Smooth muscle cell of the pulmonary artery (primary cell): ENCODE measurements around the gene GTPBP8. TPM values are rescaled to one million over a fixed set of nuclear protein-coding genes. Genes with fewer than 3 reads are reported as not detected.

Experiments
- total RNA-seq: library from RNA; depleted of rRNA; stranded (reverse); fragments of >200 nt; gene quantifications from 2 replicates; pipeline ENCODE4 v1.2.3, GENCODE V29; 2014

GTPBP8 gene
- 31.8 and 45.7 TPM in 2 replicates for total RNA-seq

GRCh38 chr3:112990672-112991602, at the start of gene GTPBP8:
Gene GTPBP8, plus strand, starts transcription at chr3:112990984. Its CDS starts 16 bp downstream, at chr3:112991000.

GRCh38 chr3:112974894-112975293, 15.9 kb upstream of the GTPBP8 start, which contains the start of gene CD200R1:
Gene CD200R1, minus strand, starts transcription at chr3:112975103. Its CDS starts 246 bp downstream, at chr3:112974857.

Other genes starting within 250 kb of the GTPBP8 start
- not detected in 2 replicates for gene CD200R1L, start 144.1 kb upstream of the GTPBP8 start, total RNA-seq
- gene CD200R1, start 15.9 kb upstream of the GTPBP8 start, total RNA-seq = 0.07 TPM in 1 of 2 replicates, not detected in the other
- gene BOC, start 220.6 kb downstream of the GTPBP8 start, total RNA-seq = 7.6 and 15.6 TPM in 2 replicates